ENCODE data around the gene ECE1.

GRCh38 chr1:21326861-21327344 is 36.6 kb upstream of the ECE1 start:
- TF ChIP-seq, protein P1, sequence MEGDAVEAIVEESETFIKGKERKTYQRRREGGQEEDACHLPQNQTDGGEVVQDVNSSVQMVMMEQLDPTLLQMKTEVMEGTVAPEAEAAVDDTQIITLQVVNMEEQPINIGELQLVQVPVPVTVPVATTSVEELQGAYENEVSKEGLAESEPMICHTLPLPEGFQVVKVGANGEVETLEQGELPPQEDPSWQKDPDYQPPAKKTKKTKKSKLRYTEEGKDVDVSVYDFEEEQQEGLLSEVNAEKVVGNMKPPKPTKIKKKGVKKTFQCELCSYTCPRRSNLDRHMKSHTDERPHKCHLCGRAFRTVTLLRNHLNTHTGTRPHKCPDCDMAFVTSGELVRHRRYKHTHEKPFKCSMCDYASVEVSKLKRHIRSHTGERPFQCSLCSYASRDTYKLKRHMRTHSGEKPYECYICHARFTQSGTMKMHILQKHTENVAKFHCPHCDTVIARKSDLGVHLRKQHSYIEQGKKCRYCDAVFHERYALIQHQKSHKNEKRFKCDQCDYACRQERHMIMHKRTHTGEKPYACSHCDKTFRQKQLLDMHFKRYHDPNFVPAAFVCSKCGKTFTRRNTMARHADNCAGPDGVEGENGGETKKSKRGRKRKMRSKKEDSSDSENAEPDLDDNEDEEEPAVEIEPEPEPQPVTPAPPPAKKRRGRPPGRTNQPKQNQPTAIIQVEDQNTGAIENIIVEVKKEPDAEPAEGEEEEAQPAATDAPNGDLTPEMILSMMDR (IDR thresholded peaks at IDR 0.05), result no peak
- no peak for TF ChIP-seq EZH2 (IDR thresholded peaks at IDR 0.05)
